ENCODE results near the gene PTPRG. TPM values are rescaled to one million over a fixed set of nuclear protein-coding genes. Genes with fewer than 3 reads are reported as not detected.
"Not testable (repeated sequence)": the region's sequence is repeated elsewhere in the genome, so short reads cannot be mapped to it uniquely, and the experiment has no call there.

PTPRG gene
- total and polyA plus RNA-seq, 8 donors = 50.9 to 88.4 (median 54.4) TPM

DNA sequence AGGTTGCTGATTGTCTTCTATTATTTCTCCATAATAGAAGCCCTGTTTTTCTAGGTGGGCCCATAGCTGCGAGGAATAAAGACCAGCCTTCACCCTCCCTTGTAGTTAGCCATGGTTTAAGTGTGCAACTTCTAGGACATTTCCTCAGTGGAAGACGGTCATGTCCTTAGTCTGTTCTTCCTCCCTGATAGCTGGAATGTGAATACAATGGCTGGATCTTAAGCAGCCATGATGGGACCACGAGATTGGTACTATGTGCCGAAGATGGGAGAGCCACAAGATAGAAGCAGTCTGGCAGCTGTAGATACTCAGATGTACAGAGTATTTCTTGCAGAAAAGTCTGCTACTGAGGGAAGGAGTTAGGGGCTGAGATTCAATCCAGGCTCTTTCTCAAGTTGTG, 152.9 kb downstream of the PTPRG start:
- no peaks in the 10 kb centered on the region for H3K27me3 ChIP-seq
- DNase-seq (no peak), ATAC-seq (no peak)
- H3K27ac ChIP-seq = no peak overlapping the region
- H3K4me3 ChIP-seq = no peak overlapping the region
- H3K4me1 ChIP-seq = no peaks in the 10 kb centered on the region
- TF ChIP-seq, protein P1, sequence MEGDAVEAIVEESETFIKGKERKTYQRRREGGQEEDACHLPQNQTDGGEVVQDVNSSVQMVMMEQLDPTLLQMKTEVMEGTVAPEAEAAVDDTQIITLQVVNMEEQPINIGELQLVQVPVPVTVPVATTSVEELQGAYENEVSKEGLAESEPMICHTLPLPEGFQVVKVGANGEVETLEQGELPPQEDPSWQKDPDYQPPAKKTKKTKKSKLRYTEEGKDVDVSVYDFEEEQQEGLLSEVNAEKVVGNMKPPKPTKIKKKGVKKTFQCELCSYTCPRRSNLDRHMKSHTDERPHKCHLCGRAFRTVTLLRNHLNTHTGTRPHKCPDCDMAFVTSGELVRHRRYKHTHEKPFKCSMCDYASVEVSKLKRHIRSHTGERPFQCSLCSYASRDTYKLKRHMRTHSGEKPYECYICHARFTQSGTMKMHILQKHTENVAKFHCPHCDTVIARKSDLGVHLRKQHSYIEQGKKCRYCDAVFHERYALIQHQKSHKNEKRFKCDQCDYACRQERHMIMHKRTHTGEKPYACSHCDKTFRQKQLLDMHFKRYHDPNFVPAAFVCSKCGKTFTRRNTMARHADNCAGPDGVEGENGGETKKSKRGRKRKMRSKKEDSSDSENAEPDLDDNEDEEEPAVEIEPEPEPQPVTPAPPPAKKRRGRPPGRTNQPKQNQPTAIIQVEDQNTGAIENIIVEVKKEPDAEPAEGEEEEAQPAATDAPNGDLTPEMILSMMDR (IDR thresholded peaks at IDR 0.05) = no peak
- peaks cover 0 to 6% of the 10 kb centered on the region in 2 donors for H3K9me3 ChIP-seq
- no peaks in the 10 kb centered on the region for H3K36me3 ChIP-seq
- intact Hi-C loops (cut with DNase I) = no loop called here

DNA sequence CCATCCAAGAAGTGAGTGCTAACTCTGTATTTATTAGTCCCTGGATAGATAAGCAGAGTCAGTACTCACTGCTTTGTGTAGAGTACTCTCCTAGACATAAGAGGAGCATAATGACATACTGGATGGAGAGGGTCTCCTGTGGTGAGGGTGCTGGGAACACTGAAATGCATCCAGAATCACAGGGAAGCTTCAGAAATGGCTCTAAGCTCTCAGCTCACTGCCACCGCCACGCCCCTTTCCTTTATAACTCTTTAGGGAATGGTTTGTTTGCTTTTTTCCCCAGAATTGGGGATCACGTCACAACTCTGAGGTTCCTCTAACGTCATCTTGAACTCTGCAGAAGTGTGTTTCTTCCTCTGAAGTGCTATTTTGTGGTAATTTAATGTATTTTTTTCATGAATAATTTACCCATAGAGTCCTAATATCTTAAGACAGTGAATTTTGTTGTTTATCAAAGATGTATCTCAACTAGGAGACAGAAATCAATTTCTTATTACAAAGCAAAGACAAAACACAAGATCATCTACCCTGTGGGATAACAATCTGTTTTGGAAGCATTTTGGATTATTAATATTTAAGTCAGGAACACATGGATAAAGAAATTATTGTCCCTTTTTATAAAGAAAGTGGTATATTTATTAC, 154.6 kb downstream of the PTPRG start:
- Histone ChIP-seq H3K9me3 (peaks cover 0 to 4% of the 10 kb centered on the region in 2 donors), H3K4me1 (no peaks in the 10 kb centered on the region), H3K36me3 (no peaks in the 10 kb centered on the region), H3K27me3 (no peaks in the 10 kb centered on the region), H3K27ac (no peak overlapping the region), H3K4me3 (no peak overlapping the region)
- DNase-seq (no peak), ATAC-seq (no peak)
- TF ChIP-seq, protein P1 (IDR thresholded peaks at IDR 0.05) = no peak
- intact Hi-C loops (cut with DNase I) = no loop called here

DNA sequence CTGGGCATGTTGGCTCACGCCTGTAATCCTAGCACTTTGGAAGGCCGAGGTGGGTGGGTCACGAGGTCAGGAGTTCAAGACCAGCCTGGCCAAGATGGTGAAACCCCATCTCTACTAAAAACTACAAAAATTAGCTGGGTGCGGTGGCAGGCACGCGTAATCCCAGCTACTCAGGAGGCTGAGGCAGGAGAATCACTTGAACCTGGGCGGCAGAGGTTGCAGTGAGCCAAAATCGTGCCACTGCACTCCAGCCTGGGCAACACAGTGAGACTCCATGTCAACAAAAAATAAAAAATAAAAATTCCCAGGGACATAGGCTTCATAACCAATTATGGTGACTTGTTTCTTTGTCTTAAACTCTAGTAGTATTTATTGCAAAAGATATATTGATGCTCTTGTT, 155.3 kb downstream of the PTPRG start:
- DNase-seq; H3K4me3 ChIP-seq; H3K27me3 ChIP-seq; intact Hi-C loops (cut with DNase I); H3K36me3 ChIP-seq; H3K4me1 ChIP-seq; ATAC-seq; H3K27ac ChIP-seq; H3K9me3 ChIP-seq: not testable (repeated sequence)

DNA sequence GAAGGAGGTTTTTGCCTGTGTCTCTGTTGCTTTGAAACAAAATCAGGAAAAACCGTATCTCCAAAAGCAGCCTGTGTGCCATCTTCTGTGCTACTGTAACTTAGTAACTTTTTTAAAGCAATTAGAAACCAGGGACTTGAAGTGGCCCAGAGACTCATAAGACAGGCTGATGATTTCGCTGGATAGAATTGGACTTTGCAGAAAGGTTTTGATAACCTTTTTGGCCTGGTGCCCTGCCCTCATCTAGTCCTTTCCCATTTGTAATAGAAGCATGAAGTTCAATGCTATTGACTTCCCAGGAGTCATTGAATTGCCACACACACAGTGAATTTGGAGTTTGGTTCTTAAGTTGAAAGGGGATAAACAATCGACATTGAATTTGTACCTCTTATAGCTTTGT, 157.2 kb downstream of the PTPRG start:
- intact Hi-C loops (cut with DNase I) = no loop called here
- no peak for ATAC-seq
- no peak overlapping the region for H3K27ac ChIP-seq

DNA sequence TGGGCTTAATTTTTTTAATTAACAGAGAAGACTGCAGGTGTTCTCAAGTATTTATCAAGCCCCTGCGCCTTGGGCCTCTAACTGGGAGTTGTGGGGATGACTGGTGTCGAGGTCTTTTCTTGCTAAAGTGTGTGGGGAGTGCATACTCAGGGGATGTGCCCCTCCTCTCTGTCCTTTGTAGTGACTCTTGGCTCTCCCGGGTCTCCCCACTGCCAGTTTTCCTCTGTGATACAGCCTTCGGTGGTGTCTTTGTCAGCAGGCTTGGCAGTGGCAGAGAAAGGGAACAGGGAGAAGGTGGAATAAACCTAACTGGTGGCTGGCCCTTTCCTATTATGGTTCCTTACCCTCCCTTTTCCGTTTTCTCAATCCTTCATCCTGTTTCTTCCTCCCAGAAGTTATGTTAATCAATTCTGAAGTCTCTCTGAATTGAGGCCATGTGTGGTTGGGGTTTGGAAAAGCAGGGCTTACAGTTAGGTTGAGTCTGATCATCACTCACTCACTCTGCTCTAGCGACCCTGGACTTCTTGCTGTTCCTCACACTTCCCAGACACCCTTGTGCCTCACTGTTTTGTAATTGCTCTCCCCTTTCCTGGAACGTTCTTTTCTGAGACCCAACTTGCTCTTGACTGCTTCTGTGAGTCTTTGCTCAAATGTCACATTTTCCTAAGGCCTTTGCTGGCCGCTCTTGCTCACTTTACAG, 158.1 kb downstream of the PTPRG start:
- no peak overlapping the region for H3K27ac ChIP-seq

More for the DNA sequence above, 157.2 kb downstream of the PTPRG start:
- no peak for DNase-seq
- TF ChIP-seq, protein P1 (IDR thresholded peaks at IDR 0.05) = no peak
- Histone ChIP-seq H3K4me3 (no peak overlapping the region), H3K27me3 (no peaks in the 10 kb centered on the region), H3K36me3 (no peaks in the 10 kb centered on the region), H3K9me3 (no peaks in the 10 kb centered on the region), H3K4me1 (no peaks in the 10 kb centered on the region)

More for the DNA sequence above, 158.1 kb downstream of the PTPRG start:
- H3K4me1 ChIP-seq = no peaks in the 10 kb centered on the region
- no peaks in the 10 kb centered on the region for H3K27me3 ChIP-seq
- no peaks in the 10 kb centered on the region for H3K36me3 ChIP-seq
- no peaks in the 10 kb centered on the region for H3K9me3 ChIP-seq
- H3K4me3 ChIP-seq = no peak overlapping the region
- DNase-seq (no peak), ATAC-seq (no peak)
- TF ChIP-seq, protein P1 (IDR thresholded peaks at IDR 0.05) = no peak
- intact Hi-C loops (cut with DNase I) = no loop called here

All from left lung (tissue), 10 donors.